Caco-2 (cell line): Measurements from ENCODE around the gene SHLD1. TPM values are rescaled to one million over a fixed set of nuclear protein-coding genes. Genes with fewer than 3 reads are reported as not detected.
"Not testable (repeated sequence)": the region's sequence is repeated elsewhere in the genome, so short reads cannot be mapped to it uniquely, and the experiment has no call there.

Source experiments
- Bru-seq: library from RNA; stranded (reverse); fragments of 400-500 nt; gene quantifications from one replicate; lab custom pipeline; 2021; lab: Mats Ljungman, UMichigan
- BruChase-seq, 2 experiments: library from RNA; stranded (reverse); fragments of 400-500 nt; gene quantifications; one replicate each; lab custom pipeline; 2021; lab: Mats Ljungman, UMichigan
- BruUV-seq: library from RNA; stranded (reverse); fragments of 400-500 nt; replicated peaks from 2 replicates; lab custom pipeline; 2021; lab: Mats Ljungman, UMichigan
- CTCF ChIA-PET: fragments of 300-600 bp; sonication (Branson Sonifier 250); formaldehyde crosslinking; loops from one replicate; lab custom pipeline; 2022; ENCODE audit warnings: antibody characterized with exemption; lab: Charles Lee
- POLR2A ChIA-PET: fragments of 300-600 bp; sonication (Branson Sonifier 250); formaldehyde crosslinking; loops from one replicate; lab custom pipeline; 2022; ENCODE audit warnings: antibody characterized with exemption; lab: Charles Lee
- DNase-seq, 2 experiments: peaks; one replicate each; pipeline versions ENCODE4 v3.0.0 to v3.0.0-alpha.2; 2020 to 2022
- H3K27me3 ChIP-seq: replicated peaks from 2 replicates; pipeline ENCODE4 v1.6.0; 2011; ENCODE audit warnings: low read length; ENCODE audit not compliant: control insufficient read depth, insufficient read depth
- H3K36me3 ChIP-seq: 2 replicates; pipeline ENCODE4 v1.5.1; 2011; ENCODE audit warnings: low read length; ENCODE audit not compliant: control insufficient read depth, insufficient read depth
- H3K4me1 ChIP-seq: fragments of 250-450 bp; sonication (Bioruptor Pico); 2 replicates; pipeline ENCODE4 v1.5.1; 2020; ENCODE audit warnings: mild to moderate bottlenecking
- H3K4me3 ChIP-seq: 2 replicates; pipeline ENCODE4 v1.5.1; 2011; ENCODE audit warnings: low read depth, mild to moderate bottlenecking, control low read depth, low read length
- H3K9me3 ChIP-seq: fragments of 250-450 bp; sonication (Bioruptor Pico); 2 replicates; pipeline ENCODE4 v1.5.1; 2020; ENCODE audit warnings: mild to moderate bottlenecking, moderate library complexity
- H3K27ac Mint-ChIP-seq: one replicate; pipeline ENCODE4 v1.8.0; 2022; ENCODE audit warnings: mixed read lengths; ENCODE audit not compliant: unreplicated experiment
- H3K27me3 Mint-ChIP-seq: one replicate; pipeline ENCODE4 v1.8.0; 2022; ENCODE audit warnings: mixed read lengths; ENCODE audit not compliant: insufficient read depth, unreplicated experiment
- H3K36me3 Mint-ChIP-seq: one replicate; pipeline ENCODE4 v1.8.0; 2022; ENCODE audit warnings: mild to moderate bottlenecking, mixed read lengths; ENCODE audit not compliant: insufficient read depth, unreplicated experiment
- H3K4me1 Mint-ChIP-seq: one replicate; pipeline ENCODE4 v1.8.0; 2022; ENCODE audit warnings: low read depth, mixed read lengths; ENCODE audit not compliant: unreplicated experiment
- H3K4me3 Mint-ChIP-seq: one replicate; pipeline ENCODE4 v1.8.0; 2022; ENCODE audit warnings: mild to moderate bottlenecking, moderate library complexity, mixed read lengths; ENCODE audit not compliant: unreplicated experiment
- H3K9me3 Mint-ChIP-seq: one replicate; pipeline ENCODE4 v1.8.0; 2022; ENCODE audit warnings: mixed read lengths; ENCODE audit not compliant: unreplicated experiment
- intact Hi-C: fragments of 100-400 bp; cut with micrococcal nuclease; formaldehyde crosslinking; loops from one replicate; pipeline ENCODE4 v1.10.0; 2022; ENCODE audit not compliant: unreplicated experiment
- long read RNA-seq: library from polyadenylated mRNA; stranded (forward); transcript quantifications from one replicate; pipeline ENCODE4 v2.0.0, GENCODE V29; 2022
- total RNA-seq: library from RNA; stranded (reverse); gene quantifications from 2 replicates; pipeline ENCODE4 v1.2.3, GENCODE V29; 2022
- TF ChIP-seq, protein P1 (sequence below), 2 experiments: fragments of 200-600 bp in 1 of 2; IDR thresholded peaks; 1 replicate in 1 of 2; 2 replicates in 1 of 2; pipeline versions ENCODE4 v1.5.1 to v1.8.0; 2011 to 2022; ENCODE audit warnings: antibody characterized with exemption in 1 of 2, control low read depth in 1 of 2, inconsistent platforms in 1 of 2, low read depth in 1 of 2, low read length in 1 of 2, mild to moderate bottlenecking in 1 of 2, moderate library complexity in 1 of 2; ENCODE audit not compliant: insufficient read depth in 1 of 2, severe bottlenecking in 1 of 2, unreplicated experiment in 1 of 2

SHLD1 gene
- total RNA-seq (4.8 and 5.4 TPM in 2 replicates), Bru-seq, nascent RNA (percentile 54 among the genes with signal in this experiment), BruChase-seq, experiment 1, labeled RNA remaining after a 2-hour chase (percentile 54 among the genes with signal in this experiment), BruChase-seq, experiment 2, labeled RNA remaining after a 6-hour chase (percentile 52 among the genes with signal in this experiment)
- long read RNA-seq, partial matches to known transcripts = 0 of 8 reads
- long read RNA-seq, other reads (novel, unspliced or antisense) = 1 of 8 reads

DNA sequence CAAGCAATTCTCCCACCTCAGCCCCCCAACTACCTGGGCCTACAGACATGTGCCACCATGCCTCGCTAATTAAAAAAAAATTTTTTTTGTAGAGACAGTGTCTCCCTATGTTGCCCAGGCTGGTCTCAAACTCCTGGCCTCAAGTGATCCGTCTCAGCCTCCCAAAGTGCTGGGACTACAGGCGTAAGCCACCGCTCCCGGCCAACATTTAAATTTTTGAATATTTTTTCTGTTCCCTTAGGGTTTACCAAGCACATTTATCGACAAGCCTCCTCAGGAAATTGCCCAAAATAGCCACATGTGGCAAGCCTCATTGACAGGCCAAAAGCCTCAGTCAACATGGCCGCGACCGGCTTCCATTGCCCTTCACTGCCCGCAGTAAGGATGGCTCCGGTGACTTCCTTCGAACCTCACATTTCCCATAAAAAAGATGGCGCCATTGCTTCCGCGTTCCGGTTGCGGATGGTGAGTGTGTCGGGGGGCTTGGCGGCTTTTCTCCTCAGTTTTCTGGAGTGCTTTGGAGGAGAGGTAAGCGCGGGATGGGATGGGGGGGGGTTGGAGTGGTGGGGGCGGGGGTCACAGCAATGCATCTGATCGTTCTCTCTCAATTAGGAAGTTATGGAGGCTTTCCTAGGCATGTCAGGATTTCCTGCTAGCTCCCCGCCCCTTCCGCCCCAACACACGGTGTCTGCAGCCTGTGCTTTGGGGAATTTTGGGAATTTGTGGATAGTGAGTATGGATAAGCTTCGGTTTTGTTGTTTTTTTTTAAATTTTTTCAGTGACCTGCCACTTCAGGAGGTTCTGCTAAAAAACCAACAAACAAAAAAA is at the start of gene SHLD1:
Gene SHLD1 (plus strand): TSS at position 450 of the 828 bp plus-strand sequence. CDS start 22,465 bp downstream, outside the sequence.
- Mint-ChIP-seq H3K4me1 (peaks cover 40% of the 10 kb centered on the region), H3K36me3 (peaks cover 26% of the 10 kb centered on the region), H3K27me3 (no peaks in the 10 kb centered on the region), H3K27ac (peak within 1 kb of the TSS; percentile 89), H3K9me3 (peaks cover 8% of the 10 kb centered on the region), H3K4me3 (peak within 1 kb of the TSS; percentile 74)
- Histone ChIP-seq H3K27me3 (no peaks in the 10 kb centered on the region), H3K4me3 (peak within 1 kb of the TSS; percentile 55), H3K36me3 (no peaks in the 10 kb centered on the region), H3K9me3 (0 out of 2 replicates have a peak, but pooled peaks cover 4% of the 10 kb centered on the region), H3K4me1 (peaks cover 71% of the 10 kb centered on the region)
- intact Hi-C loops = loop anchor here (2.0 kb wide), 1 partner anchor 31 kb away; no protein-coding TSS in a partner anchor
- CTCF ChIA-PET = interaction anchor here (0.7 to 1.3 kb wide), 2 partner anchors 38 to 220 kb away, joined by 3 to 4 read pairs; no protein-coding TSS in a partner anchor
- BruUV-seq = no TSS peak
- POLR2A ChIA-PET = interaction anchor here (0.6 to 1.0 kb wide), 2 partner anchors 13 to 141 kb away, joined by 4 to 7 read pairs; no protein-coding TSS in a partner anchor
- peak; percentile 90 to 92 for DNase-seq
- TF ChIP-seq, protein P1, sequence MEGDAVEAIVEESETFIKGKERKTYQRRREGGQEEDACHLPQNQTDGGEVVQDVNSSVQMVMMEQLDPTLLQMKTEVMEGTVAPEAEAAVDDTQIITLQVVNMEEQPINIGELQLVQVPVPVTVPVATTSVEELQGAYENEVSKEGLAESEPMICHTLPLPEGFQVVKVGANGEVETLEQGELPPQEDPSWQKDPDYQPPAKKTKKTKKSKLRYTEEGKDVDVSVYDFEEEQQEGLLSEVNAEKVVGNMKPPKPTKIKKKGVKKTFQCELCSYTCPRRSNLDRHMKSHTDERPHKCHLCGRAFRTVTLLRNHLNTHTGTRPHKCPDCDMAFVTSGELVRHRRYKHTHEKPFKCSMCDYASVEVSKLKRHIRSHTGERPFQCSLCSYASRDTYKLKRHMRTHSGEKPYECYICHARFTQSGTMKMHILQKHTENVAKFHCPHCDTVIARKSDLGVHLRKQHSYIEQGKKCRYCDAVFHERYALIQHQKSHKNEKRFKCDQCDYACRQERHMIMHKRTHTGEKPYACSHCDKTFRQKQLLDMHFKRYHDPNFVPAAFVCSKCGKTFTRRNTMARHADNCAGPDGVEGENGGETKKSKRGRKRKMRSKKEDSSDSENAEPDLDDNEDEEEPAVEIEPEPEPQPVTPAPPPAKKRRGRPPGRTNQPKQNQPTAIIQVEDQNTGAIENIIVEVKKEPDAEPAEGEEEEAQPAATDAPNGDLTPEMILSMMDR (IDR thresholded peaks at IDR 0.05; ENCODE audit: insufficient read depth in 1 of 2, low read depth in 1 of 2, low read length in 1 of 2, severe bottlenecking in 1 of 2, unreplicated experiment in 1 of 2) = no peak

- H3K4me1 Mint-ChIP-seq, H3K9me3 Mint-ChIP-seq, intact Hi-C loops, CTCF ChIA-PET, H3K4me1 ChIP-seq, H3K36me3 ChIP-seq, POLR2A ChIA-PET, H3K27me3 Mint-ChIP-seq, H3K4me3 Mint-ChIP-seq, H3K27me3 ChIP-seq, H3K27ac Mint-ChIP-seq, H3K9me3 ChIP-seq, H3K4me3 ChIP-seq, H3K36me3 Mint-ChIP-seq, BruUV-seq, DNase-seq: not testable (repeated sequence)
Observed at GRCh38 chr20:5702339-5702738, 47.9 kb upstream of the SHLD1 start.

DNA sequence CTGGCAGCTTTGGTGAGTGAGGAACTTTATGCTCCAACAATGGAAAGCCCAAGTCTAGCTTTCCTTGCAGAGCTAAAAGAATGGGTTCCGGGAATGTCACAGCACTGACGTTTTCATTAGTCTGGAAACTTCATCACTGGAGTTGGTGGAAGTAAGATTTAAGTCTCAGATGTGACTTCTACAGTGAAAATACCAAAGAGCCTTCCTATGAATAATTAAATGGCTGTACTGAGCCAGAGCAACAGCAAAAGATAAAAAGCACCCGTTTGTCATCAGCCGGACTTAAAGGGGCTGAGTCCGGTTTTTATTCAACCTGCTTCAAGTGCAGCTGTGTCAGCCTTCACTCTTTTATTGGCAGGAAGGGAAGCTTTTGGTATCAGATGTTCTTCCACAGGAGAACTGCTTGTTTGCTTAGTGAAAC is 46.5 kb upstream of the SHLD1 start:
- POLR2A ChIA-PET = no interaction called here

More for the DNA sequence above, 46.5 kb upstream of the SHLD1 start:
- H3K36me3 ChIP-seq = no peaks in the 10 kb centered on the region
- no peaks in the 10 kb centered on the region for H3K9me3 Mint-ChIP-seq
- H3K4me1 ChIP-seq = peaks cover 3% of the 10 kb centered on the region; the same call in 1 of the 2 replicates
- no peaks in the 10 kb centered on the region for H3K9me3 ChIP-seq
- H3K27me3 ChIP-seq = no peaks in the 10 kb centered on the region
- H3K4me3 Mint-ChIP-seq = no peak overlapping the region
- H3K27ac Mint-ChIP-seq = no peak overlapping the region
- no TSS peak for BruUV-seq
- no peak overlapping the region for H3K4me3 ChIP-seq
- no peaks in the 10 kb centered on the region for H3K36me3 Mint-ChIP-seq
- CTCF ChIA-PET = no interaction called here
- DNase-seq = no peak
- intact Hi-C loops = no loop called here
- no peaks in the 10 kb centered on the region for H3K27me3 Mint-ChIP-seq
- no peaks in the 10 kb centered on the region for H3K4me1 Mint-ChIP-seq
- TF ChIP-seq, protein P1 (IDR thresholded peaks at IDR 0.05; ENCODE audit: insufficient read depth in 1 of 2, low read depth in 1 of 2, low read length in 1 of 2, severe bottlenecking in 1 of 2, unreplicated experiment in 1 of 2) = no peak
